ENCODE results near the gene SLC12A6. TPM values are rescaled to one million over a fixed set of nuclear protein-coding genes. Genes with fewer than 3 reads are reported as not detected.
A peak's percentile ranks its signal among the peaks of the same experiment; 100 is the strongest.

The SLC12A6 gene
- total RNA-seq, 4 donors from 2014 or later = 23.1 to 25.7 (median 23.6) TPM

GRCh38 chr15:34335176-34336032 lies 2.2 kb downstream of the SLC12A6 start:
- TF ChIP-seq CTCF (IDR thresholded peaks at IDR 0.05) (no peak), POLR2A (IDR thresholded peaks at IDR 0.05) (no peak)
- WGBS, 2 donors = 73 to 79% methylated on average over 3 of the region's 3 CpGs
- no peak overlapping the region for H3K4me3 ChIP-seq (ENCODE audit: low read depth, poor library complexity, severe bottlenecking)
- intact Hi-C loops (cut with DNase I; ENCODE audit: low total_unique reads) = no loop called here
- peak in 1 of 2 donors; percentile 37 for DNase-seq (ENCODE audit: low spot score in 2 of 2)

- intact Hi-C loops (cut with DNase I; ENCODE audit: low total_unique reads) = no loop called here
- DNase-seq (ENCODE audit: low spot score in 2 of 2) = no peak
- WGBS, 2 donors = 71 to 72% methylated on average over 4 of the region's 4 CpGs
- H3K4me3 ChIP-seq (ENCODE audit: low read depth, poor library complexity, severe bottlenecking) = no peak overlapping the region
- TF ChIP-seq CTCF (IDR thresholded peaks at IDR 0.05) (no peak), POLR2A (IDR thresholded peaks at IDR 0.05) (no peak)
These were observed 2.9 kb downstream of the SLC12A6 start for GRCh38 chr15:34334672-34335071.

GRCh38 chr15:34332553-34333120 lies 4.9 kb downstream of the SLC12A6 start:
- TF ChIP-seq POLR2A (IDR thresholded peaks at IDR 0.05) (no peak), CTCF (IDR thresholded peaks at IDR 0.05) (no peak)
- WGBS, 2 donors = 95 to 96% methylated on average over 6 of the region's 6 CpGs
- no peak overlapping the region for H3K4me3 ChIP-seq (ENCODE audit: low read depth, poor library complexity, severe bottlenecking)
- intact Hi-C loops (cut with DNase I; ENCODE audit: low total_unique reads) = no loop called here
- DNase-seq (ENCODE audit: low spot score in 2 of 2) = no peak

GRCh38 chr15:34331809-34332208 lies 5.8 kb downstream of the SLC12A6 start:
- TF ChIP-seq POLR2A (IDR thresholded peaks at IDR 0.05) = no peak
- TF ChIP-seq CTCF (IDR thresholded peaks at IDR 0.05) = no peak
- WGBS, 2 donors = 74 to 79% methylated on average over 2 of the region's 2 CpGs
- no peak overlapping the region for H3K4me3 ChIP-seq (ENCODE audit: low read depth, poor library complexity, severe bottlenecking)
- intact Hi-C loops (cut with DNase I; ENCODE audit: low total_unique reads) = no loop called here
- DNase-seq (ENCODE audit: low spot score in 2 of 2) = no peak

- no peak for TF ChIP-seq CTCF (IDR thresholded peaks at IDR 0.05)
- TF ChIP-seq POLR2A (IDR thresholded peaks at IDR 0.05) = no peak
- no peak overlapping the region for H3K4me3 ChIP-seq (ENCODE audit: low read depth, poor library complexity, severe bottlenecking)
- 95 to 98% methylated on average over 5 of the region's 5 CpGs for WGBS, 2 donors
- intact Hi-C loops (cut with DNase I; ENCODE audit: low total_unique reads) = no loop called here
- DNase-seq (ENCODE audit: low spot score in 2 of 2) = peak in 1 of 2 donors; percentile 64
These were observed 7.3 kb downstream of the SLC12A6 start for GRCh38 chr15:34330279-34330678.

Data from lower leg skin (tissue), 4 donors.